Measurements from ENCODE around the gene NELFE.

Gene NELFE

GRCh38 chr6:31971993-31972708 is 13.4 kb upstream of the NELFE start, which contains the start of gene DXO:
Gene DXO, minus strand, starts transcription at chr6:31972138. Its CDS starts 463 bp downstream, at chr6:31971675.
- peak; percentile 98 for DNase-seq

- DNase-seq: no peak
Measured at GRCh38 chr6:31971279-31971992, 12.7 kb upstream of the NELFE start.

- DNase-seq: no peak
Measured at GRCh38 chr6:31970604-31971271, 12.0 kb upstream of the NELFE start.

GRCh38 chr6:31969712-31970603 is 11.2 kb upstream of the NELFE start:
- no peak for DNase-seq

GRCh38 chr6:31968791-31969711 is 10.3 kb upstream of the NELFE start:
- no peak for DNase-seq

- no peak for DNase-seq
Measured at GRCh38 chr6:31968326-31968725, 9.6 kb upstream of the NELFE start.

GRCh38 chr6:31967926-31968320 is 9.2 kb upstream of the NELFE start:
- DNase-seq: no peak

- no peak for DNase-seq
Measured at GRCh38 chr6:31966997-31967925, 8.5 kb upstream of the NELFE start.

GRCh38 chr6:31966506-31966905 is 7.7 kb upstream of the NELFE start:
- no peak for DNase-seq

- no peak for DNase-seq
Measured at GRCh38 chr6:31965700-31966099, 6.9 kb upstream of the NELFE start.

GRCh38 chr6:31963921-31964320 is 5.2 kb upstream of the NELFE start:
- no peak for DNase-seq

- DNase-seq: no peak
Measured at GRCh38 chr6:31961616-31962015, 2.8 kb upstream of the NELFE start.

GRCh38 chr6:31958412-31958740 is 395 bp downstream of the NELFE start:
- DNase-seq: no peak

- DNase-seq: no peak
Measured at GRCh38 chr6:31956796-31957195, 2.0 kb downstream of the NELFE start.

- DNase-seq: no peak
Measured at GRCh38 chr6:31954511-31954910, 4.3 kb downstream of the NELFE start.

- DNase-seq: no peak
Measured at GRCh38 chr6:31952890-31953289, 5.9 kb downstream of the NELFE start.

- DNase-seq: no peak
Measured at GRCh38 chr6:31952140-31952805, 6.5 kb downstream of the NELFE start.

- no peak for DNase-seq
Measured at GRCh38 chr6:31949926-31950548, 8.7 kb downstream of the NELFE start.

GRCh38 chr6:31948753-31949413 is 9.9 kb downstream of the NELFE start:
- DNase-seq: no peak

Data from activated T-cell treated with anti-CD3 and anti-CD28 coated beads for 4 hours (primary cell).